ENCODE measurements around the gene ZNRD2.

Gene ZNRD2

GRCh38 chr11:65588199-65589054 is 18.1 kb downstream of the ZNRD2 start:
- peak; percentile 59 for DNase-seq (ENCODE audit: low spot score)

- DNase-seq (ENCODE audit: low spot score), result no peak
Measured at GRCh38 chr11:65589444-65590239, 19.4 kb downstream of the ZNRD2 start.

DNA sequence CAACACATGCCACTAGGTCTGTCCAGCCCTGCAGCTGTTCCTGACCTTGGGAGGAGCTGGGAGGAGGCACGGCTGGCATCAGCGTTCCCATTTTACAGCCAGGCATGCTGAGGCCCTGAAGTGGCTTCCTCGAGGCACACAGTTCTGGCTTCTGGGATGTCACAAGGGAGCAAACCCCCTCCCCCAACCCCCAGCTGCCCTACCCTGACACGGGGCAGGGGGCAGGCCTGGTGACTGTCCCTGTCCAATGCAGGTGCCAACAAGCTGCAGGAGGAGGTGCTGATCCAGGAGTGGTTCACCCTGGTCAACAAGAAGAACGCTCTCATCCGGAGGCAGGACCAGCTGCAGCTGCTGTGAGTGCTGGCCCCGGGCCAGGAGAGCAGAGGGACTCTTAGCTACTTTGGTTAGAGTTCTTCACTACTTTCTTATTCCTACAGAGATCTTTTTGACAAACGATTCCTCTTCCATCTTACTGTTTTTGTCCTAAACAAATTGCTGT is 20.0 kb downstream of the ZNRD2 start:
- no peak for DNase-seq (ENCODE audit: low spot score)

DNA sequence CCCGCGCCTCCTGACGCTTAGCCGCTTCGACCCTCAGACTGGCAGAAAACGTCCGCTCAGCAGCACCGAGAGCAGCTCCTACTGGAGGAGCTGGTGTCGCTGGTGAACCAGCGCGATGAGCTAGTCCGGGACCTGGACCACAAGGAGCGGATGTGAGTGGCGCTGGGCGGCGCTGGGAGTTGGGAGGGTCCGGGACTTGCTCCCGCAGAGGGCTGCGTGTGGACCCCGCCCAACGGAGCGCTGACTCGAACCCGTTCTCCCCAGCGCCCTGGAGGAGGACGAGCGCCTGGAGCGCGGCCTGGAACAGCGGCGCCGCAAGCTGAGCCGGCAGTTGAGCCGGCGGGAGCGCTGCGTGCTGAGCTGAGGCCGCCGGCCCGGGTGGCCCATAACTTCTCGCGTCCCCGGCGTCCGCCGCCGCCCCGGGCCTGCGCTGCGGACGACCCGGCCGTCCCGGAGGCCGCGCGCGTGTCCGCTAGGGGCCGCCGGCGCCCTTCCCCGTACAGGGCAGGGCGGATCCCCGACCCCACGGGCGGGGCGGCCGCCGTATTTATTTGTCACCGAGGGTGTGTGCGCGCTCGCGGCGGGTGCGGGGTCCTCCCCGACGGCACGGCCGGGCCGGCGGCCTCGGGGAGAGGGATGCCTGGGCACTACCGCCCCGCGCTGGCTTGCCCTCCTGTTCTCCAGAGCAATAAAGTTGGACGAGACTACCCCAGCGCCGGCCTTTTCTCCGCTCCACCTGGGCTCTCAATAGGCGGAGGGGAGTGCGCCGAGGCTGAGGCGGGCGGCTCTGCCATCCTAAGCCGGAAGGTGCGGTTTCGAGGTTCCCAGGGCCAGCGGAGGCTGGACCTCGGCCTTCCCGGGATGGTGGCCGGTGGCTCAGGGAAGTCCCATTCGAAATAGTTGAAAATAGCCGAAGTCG is 21.9 kb downstream of the ZNRD2 start:
- peak; percentile 70 for DNase-seq (ENCODE audit: low spot score)

- DNase-seq (ENCODE audit: low spot score), result no peak
Measured at GRCh38 chr11:65592858-65593517, 22.7 kb downstream of the ZNRD2 start.

DNA sequence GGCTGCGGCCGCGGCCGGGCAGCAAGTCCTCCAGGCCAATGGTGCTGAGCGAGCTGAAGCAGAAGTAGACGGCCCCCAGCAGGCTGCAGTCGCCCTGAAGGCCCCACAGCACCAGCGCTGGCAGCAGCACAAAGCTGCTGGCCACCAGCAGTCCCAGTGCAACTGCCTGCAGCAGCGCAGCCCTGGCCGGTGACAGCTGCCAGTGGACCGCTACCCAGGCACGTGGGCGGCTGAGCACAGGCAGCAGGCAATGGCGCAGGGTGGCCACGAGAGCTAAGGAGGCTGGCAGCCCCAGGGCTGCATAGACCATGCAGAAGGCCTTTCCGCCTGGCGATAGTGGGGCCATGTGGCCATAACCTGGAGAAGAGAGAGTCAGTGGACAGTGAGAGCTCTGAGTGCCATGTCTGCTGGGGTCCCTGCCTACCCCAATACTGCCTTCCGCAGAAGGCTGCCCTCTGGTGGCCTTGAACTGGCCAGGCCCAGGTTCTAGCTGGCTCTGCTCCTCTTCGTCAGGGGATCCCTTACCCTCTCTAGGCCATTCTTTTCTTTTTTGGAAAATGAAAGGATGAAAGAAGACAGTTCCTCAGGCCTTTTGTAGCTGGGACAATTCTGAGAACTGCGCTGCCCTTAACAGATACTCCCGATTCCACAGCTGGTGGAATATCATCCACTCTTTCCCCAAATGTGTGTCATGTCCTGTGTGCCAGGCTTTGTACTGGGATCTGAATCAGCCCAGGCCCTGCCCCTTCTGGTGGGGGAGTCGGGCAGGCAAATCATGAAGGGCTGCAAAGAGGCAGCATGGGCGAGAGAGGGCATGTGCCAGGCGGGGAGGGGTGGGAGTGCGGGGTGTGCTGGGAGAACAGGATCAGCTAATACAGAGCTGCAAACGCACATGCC is 23.5 kb downstream of the ZNRD2 start:
- DNase-seq (ENCODE audit: low spot score), result peak; percentile 61

DNA sequence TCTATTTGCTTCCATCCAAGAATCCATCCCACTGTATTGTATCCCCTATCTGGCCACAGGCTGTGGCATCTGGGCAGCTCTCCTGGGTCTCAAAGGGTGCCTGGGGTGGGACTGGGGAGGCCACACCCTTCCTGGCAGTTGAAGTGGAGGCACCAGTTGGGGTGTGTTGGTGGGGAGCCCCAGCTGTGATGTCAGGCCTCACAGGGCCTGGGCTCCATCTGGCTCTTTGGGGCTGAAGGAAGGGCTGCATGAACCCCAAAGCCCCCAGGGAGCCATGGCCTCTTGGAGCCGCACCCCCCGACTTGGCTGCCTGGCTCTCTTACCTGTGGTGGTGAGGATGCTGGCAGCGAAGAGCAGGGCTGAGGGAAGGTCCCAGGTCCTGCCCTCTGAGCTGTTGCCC is 24.9 kb downstream of the ZNRD2 start:
- peak; percentile 25 for DNase-seq (ENCODE audit: low spot score)

DNA sequence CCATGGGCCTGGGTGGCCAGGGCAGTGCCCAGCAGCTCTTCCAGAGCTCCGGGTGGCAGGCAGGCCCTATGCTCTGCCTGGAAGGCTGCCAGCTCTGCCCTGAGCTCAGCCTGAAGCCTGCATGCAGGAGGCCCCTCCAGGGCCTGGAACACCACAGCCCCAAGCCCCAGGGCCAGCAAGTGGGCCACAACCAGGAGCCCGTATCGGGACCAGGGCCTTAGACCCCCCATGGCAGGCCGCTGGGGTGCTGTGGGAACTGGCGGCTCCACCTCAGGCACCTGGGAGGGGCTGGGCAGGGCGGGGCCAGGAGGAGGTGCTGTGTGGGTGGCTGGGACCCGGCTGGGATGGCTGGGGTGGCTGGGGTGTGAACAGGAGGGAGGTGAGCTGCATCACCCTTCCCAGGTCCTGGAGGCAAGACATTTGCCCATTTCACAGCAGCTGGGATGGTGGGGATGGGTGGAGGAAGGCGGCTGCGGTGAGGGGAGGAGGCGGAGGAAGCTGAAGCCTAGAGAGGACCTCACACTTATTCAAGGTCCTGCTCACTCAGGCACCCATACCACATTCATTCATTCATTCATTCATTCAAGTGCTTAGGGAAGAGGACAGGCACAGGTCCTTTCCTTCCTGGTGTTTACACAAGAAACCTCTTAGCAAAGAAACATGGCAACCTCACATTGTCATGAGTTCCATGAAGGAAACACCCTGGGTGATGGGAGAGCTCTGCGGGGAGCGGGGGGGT is 25.4 kb downstream of the ZNRD2 start, which contains the start of gene KCNK7:
Gene KCNK7 (minus strand): TSS at position 258 of the 739 bp plus-strand sequence. CDS start 28 bp downstream, at position 230.
- peak; percentile 24 for DNase-seq (ENCODE audit: low spot score)

DNA sequence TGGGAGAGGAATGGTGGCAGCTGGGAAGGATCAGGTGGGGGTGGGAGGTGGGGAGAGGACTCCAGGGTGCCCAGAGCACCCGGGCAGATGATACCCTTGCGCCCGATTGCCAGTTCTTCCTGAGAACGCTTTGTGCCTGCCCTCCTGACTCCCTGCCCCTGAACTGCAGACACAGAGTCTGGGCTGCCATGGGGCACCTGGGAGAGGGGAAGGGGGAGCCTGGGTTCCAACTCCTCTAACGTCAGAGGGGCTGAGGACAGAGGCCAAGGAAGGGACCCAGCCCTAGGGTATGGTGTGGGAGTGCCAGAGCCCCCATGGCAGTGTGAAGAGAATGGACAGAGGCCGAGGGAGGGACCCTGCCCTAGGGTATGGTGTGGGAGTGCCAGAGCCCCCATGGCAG is 26.2 kb downstream of the ZNRD2 start:
- no peak for DNase-seq (ENCODE audit: low spot score)

GRCh38 chr11:65598258-65598699 is 28.0 kb downstream of the ZNRD2 start:
- no peak for DNase-seq (ENCODE audit: low spot score)

DNA sequence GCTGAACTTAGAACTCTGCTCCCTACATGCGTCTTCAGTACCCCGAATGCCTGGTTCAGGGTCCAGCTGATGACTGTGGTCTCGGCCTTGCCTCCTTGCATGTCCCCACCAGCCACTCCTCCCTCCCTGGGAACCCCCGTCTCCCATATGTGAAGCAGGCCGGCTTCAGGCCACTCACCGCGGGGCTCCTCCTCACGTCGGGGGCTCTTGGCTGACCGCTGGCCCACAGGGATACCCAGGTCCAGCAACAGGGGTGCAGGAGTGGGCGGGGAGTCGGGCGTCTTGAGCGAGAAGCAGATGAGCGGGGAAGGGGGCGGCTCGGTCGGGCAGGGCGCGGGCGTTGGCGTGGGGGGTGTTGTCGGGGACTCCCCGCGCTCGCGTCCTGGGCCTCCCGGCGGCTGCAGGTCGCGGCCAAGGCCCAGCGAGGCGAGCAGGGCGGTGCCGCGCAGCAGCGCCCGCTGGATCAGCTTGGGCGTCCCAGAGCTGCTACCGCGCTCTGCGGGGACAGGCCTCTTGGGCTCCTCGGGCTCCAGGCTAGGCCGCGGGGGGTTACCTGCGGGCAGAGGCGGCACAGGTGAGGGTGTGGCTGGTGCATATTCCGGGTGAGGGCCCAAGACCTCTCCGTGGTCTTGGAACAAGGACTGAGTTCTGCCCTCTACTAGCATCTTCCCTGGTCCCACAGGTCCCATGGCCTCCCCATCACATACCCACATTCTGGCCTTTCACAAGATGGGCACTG is 29.1 kb downstream of the ZNRD2 start:
- no peak for DNase-seq (ENCODE audit: low spot score)

DNA sequence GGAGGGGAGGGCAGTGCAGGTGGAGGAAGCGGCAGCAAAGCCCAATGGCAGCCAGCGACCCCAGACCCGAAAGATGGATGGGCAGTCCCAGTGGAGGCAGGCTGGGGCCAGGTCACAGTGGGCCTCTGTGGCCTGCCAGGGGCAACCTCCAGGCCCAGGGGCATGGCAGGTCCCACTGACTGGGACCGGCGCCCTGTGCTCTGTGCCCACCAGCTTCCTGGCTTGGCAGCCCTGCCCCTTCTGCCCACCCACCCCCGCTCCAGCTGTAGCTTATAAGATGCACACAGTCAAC is 29.6 kb downstream of the ZNRD2 start:
- DNase-seq (ENCODE audit: low spot score), result no peak

- no peak for DNase-seq (ENCODE audit: low spot score)
Measured at GRCh38 chr11:65604258-65604657, 34.0 kb downstream of the ZNRD2 start.

- peak; percentile 99 for DNase-seq (ENCODE audit: low spot score)
Measured at GRCh38 chr11:65606876-65607613, 36.8 kb downstream of the ZNRD2 start.

DNA sequence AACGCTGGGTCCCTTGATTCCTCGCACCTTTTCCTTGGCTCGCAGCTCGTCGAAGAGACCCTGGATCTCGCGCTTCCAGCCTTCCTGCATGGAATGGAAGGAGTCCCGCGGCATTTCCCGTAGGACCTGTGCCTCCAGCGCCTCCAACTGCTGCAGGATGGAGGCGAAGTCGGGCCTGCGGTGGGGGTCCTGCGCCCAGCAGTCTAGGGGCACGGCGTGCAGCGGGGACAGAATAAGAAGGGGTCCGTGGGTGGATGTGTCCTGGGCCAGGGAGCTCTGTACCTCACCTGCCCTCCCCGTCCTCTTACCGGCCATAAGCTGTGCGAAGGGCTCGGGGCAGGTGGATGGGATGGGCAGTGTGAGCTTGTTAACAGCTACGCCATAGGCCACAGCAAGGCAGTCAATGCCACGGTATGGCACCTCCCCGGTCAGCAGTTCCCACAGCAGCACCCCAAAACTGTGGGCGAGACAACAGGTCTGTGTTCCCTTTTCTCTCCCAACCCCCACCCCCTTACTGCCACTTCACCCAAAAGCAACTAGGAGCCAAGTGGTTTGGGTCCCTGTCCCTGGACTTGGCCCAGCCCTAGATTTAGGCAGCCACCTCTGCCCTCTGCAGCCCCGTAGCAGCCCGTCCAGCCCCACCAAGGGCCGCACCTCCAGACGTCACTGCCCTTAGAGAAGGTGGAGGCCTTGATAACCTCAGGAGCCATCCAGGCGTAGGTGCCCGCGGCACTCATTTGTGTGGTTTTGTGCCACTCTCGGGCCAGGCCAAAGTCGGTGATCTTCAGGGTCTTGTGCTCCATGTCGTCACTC is 37.5 kb downstream of the ZNRD2 start:
- DNase-seq (ENCODE audit: low spot score), result no peak

DNA sequence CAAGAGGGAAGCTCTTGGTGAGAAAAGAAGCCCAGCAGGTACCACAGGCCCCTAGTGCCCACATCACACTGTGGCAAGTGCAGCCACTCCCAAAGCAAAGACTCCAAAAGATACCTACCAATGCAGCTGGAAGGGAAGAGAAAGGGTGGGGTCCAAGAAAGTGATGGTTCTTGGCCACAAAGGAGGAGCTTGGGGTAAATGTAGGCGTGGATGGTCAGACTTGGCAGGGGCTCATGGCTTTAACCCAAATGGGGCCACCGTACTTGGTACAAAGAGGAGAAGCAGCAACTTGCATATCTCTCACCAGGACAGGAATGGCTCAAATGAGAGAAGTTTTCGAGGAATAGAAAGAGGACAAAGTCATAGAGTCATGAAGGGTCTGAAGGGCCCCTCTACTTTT is 39.0 kb downstream of the ZNRD2 start:
- DNase-seq (ENCODE audit: low spot score), result peak; percentile 24

DNA sequence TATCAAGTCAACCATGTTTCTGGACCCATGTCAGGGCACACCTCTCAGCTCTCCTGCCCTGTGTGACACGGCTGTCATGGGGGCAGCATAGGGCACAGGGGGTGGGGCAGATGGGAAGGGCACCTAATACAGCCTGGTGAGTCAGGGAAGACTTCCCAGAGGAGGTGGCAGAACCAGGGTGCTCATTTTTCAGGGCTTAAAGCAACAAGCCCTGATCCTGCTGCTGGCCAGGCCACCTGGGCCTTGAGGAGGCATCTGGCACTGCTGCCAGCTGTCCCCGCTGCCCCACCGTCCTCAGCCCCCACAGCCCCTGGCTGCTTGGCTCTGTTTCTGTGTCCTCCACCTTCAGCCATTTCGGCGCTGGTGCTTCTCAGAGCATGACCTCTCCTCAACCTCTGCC is 39.4 kb downstream of the ZNRD2 start:
- no peak for DNase-seq (ENCODE audit: low spot score)

Data from AG20443 (cell line).